Glutamatergic neuron (in vitro differentiated cells): ENCODE data around the gene LRRC58. TPM values are rescaled to one million over a fixed set of nuclear protein-coding genes. Genes with fewer than 3 reads are reported as not detected.
"Not testable (repeated sequence)": the region's sequence is repeated elsewhere in the genome, so short reads cannot be mapped to it uniquely, and the experiment has no call there.

ENCODE experiments used
- DNase-seq: peaks from one replicate; pipeline ENCODE4 v3.0.0; 2022
- H3K27ac Mint-ChIP-seq: one replicate; pipeline ENCODE4 v1.8.0; 2020; ENCODE audit warnings: mild to moderate bottlenecking, mixed read lengths, inconsistent platforms; ENCODE audit not compliant: unreplicated experiment
- H3K27me3 Mint-ChIP-seq: one replicate; pipeline ENCODE4 v1.8.0; 2020; ENCODE audit warnings: mild to moderate bottlenecking, moderate library complexity, mixed read lengths, inconsistent platforms; ENCODE audit not compliant: unreplicated experiment
- H3K36me3 Mint-ChIP-seq: one replicate; pipeline ENCODE4 v1.8.0; 2020; ENCODE audit warnings: mild to moderate bottlenecking, mixed read lengths, inconsistent platforms; ENCODE audit not compliant: unreplicated experiment
- H3K4me1 Mint-ChIP-seq: one replicate; pipeline ENCODE4 v1.8.0; 2020; ENCODE audit warnings: mild to moderate bottlenecking, low read depth, mixed read lengths, inconsistent platforms; ENCODE audit not compliant: unreplicated experiment
- H3K4me3 Mint-ChIP-seq: one replicate; pipeline ENCODE4 v1.8.0; 2020; ENCODE audit warnings: mild to moderate bottlenecking, mixed read lengths, inconsistent platforms; ENCODE audit not compliant: unreplicated experiment
- H3K9me3 Mint-ChIP-seq: one replicate; pipeline ENCODE4 v1.8.0; 2020; ENCODE audit warnings: mild to moderate bottlenecking, moderate library complexity, mixed read lengths, inconsistent platforms; ENCODE audit not compliant: unreplicated experiment
- total RNA-seq: library from RNA; stranded (reverse); fragmentation: NEBNext Ultra II Directional; extraction: Animal tissue kit (Norgen Biotek cat#: 25700); gene quantifications from one replicate; pipeline ENCODE4 v1.2.1, GENCODE V29; 2021; ENCODE audit not compliant: unreplicated experiment
- TF ChIP-seq, protein P1 (sequence below): fragments of 200-600 bp; sonication (generic); IDR thresholded peaks from one replicate; pipeline ENCODE4 v1.5.0; 2021; ENCODE audit not compliant: partially characterized antibody, unreplicated experiment

The LRRC58 gene
- total RNA-seq, 1 donor from 2014 or later, result 5.8 TPM

DNA sequence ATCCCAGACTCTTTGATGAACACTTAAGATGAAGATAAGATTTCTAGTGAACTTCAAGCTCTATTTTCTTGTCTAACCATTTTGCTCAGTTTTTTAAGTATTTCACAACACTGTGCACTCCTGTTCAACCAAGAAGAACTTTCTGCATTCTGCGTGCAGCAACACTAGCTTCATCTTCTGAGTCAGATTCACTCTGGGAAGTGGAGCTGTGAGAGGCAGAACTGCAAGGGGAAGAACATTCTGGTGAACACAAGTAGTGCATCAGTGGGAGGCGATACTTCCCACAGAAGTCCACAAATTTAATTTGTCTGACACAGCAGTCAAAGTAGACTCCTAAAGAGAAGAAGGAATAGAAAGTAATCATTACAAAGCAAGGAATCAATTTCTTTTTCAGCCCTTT is 18.1 kb downstream of the LRRC58 start:
- no peak for DNase-seq
- Mint-ChIP-seq H3K27ac (no peak overlapping the region), H3K4me3 (no peak overlapping the region), H3K27me3 (no peaks in the 10 kb centered on the region), H3K4me1 (no peaks in the 10 kb centered on the region), H3K36me3 (no peaks in the 10 kb centered on the region), H3K9me3 (no peaks in the 10 kb centered on the region)
- TF ChIP-seq, protein P1, sequence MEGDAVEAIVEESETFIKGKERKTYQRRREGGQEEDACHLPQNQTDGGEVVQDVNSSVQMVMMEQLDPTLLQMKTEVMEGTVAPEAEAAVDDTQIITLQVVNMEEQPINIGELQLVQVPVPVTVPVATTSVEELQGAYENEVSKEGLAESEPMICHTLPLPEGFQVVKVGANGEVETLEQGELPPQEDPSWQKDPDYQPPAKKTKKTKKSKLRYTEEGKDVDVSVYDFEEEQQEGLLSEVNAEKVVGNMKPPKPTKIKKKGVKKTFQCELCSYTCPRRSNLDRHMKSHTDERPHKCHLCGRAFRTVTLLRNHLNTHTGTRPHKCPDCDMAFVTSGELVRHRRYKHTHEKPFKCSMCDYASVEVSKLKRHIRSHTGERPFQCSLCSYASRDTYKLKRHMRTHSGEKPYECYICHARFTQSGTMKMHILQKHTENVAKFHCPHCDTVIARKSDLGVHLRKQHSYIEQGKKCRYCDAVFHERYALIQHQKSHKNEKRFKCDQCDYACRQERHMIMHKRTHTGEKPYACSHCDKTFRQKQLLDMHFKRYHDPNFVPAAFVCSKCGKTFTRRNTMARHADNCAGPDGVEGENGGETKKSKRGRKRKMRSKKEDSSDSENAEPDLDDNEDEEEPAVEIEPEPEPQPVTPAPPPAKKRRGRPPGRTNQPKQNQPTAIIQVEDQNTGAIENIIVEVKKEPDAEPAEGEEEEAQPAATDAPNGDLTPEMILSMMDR, result no peak

DNA sequence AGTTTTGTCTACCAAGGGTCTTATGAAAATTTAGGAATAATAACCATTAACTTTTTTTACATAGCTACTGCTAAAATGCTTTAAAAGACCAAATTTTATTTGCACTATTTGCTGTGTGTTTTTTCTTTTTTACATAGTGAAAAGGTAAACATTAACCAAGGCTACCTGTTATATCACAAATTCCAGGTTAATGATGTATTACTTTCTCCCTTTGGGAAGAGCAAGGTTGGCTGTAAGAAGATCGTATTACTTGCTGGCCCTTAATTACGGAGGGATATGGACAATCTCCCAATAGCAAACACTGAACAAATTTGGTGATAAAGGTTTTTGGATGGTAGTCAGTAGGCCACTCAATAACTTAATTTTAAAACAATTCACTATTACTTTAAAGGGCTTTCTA is 22.4 kb downstream of the LRRC58 start:
- Mint-ChIP-seq H3K27ac (no peak overlapping the region), H3K36me3 (no peaks in the 10 kb centered on the region), H3K27me3 (peaks cover 1% of the 10 kb centered on the region), H3K4me3 (no peak overlapping the region), H3K9me3 (no peaks in the 10 kb centered on the region), H3K4me1 (no peaks in the 10 kb centered on the region)
- no peak for DNase-seq
- TF ChIP-seq, protein P1, result no peak

DNA sequence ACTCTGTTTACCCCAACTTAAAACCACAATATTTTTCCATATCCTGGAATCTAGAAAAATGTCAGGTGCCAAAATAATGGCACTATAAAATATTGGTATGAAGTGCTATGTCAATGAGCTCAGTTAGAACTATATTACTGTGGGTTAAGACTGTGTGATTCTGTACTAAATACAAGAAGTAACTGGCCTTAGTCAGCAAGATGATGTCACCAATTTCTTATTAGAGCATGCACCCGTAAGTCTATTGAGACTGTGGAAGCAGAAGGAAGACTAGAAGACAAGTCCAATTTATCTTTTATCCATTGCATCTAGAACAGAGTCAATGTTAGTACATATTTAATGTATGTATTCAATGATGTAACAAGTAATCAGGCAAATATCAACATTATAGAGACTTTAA is 25.0 kb downstream of the LRRC58 start:
- TF ChIP-seq, protein P1, result no peak
- Mint-ChIP-seq H3K9me3 (no peaks in the 10 kb centered on the region), H3K4me3 (no peak overlapping the region), H3K4me1 (no peaks in the 10 kb centered on the region), H3K27me3 (peaks cover 1% of the 10 kb centered on the region), H3K27ac (no peak overlapping the region), H3K36me3 (peaks cover 4% of the 10 kb centered on the region)
- DNase-seq, result no peak

DNA sequence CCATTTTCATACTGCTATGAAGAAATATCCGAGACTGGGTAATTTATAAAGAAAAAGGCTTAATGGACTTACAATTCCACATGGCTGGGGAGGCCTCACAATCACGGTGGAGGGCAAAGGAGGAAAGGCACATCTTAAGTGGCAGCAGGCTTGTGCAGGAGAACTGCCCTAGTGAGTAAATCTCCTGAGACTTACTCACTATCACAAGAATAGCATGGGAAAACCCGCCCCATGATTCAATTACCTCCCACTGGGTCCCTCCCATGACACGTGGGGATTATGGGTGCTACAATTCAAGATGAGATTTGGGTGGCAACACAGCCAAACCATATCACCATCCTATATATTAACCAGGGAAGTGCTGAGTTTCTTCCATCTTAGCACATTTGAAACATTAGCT is 25.4 kb downstream of the LRRC58 start:
- H3K4me3 Mint-ChIP-seq, DNase-seq, H3K4me1 Mint-ChIP-seq, H3K27ac Mint-ChIP-seq, H3K36me3 Mint-ChIP-seq, H3K9me3 Mint-ChIP-seq, H3K27me3 Mint-ChIP-seq: not testable (repeated sequence)

DNA sequence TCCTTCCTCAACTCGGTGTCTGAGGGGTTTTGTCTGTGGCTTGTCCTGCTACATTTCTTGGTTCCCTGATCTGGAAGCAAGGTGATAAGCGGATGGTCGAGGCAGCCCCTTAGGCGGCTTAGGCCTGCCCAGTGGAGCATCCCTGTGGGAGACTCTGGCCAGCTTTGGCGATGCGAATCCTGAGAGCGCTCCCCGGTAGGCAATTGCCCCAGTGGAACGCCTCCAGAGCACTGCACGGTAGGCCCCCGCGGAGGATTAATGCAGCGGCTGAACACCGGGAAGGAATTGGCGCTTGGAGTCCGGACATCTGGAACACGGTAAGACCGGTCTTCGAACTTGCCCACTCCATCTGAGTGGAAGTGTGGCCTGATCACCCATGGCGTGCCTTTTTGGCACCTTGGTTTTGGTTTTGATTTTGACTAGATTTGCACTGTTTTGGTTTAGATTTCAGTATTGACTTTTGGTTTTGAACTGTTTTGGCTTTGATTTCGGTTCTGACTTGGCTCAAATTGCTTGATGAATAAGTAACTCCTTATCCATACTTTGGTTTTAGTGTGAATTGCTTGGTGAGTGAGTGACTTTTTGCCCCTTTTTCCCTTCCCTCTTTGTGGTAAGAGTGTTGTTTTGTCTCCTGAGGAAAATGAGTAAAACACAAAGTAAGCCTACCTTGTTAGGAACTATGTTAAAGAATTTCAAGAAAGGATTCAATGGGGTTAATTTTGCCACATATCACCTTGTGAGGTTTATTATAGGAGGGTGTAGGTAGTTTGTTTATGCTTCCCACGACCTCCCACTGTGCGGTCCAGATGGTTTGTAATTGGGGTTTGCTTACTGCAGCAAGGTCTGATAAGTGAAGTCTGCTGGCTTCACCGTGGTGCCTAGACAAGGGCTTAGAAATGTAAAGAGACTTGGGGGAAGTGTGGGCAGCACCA is 37.0 kb downstream of the LRRC58 start:
- H3K9me3 Mint-ChIP-seq, result peaks cover 2% of the 10 kb centered on the region
- H3K27ac Mint-ChIP-seq, result no peak overlapping the region
- peaks cover 24% of the 10 kb centered on the region for H3K36me3 Mint-ChIP-seq

More for the DNA sequence above, 37.0 kb downstream of the LRRC58 start:
- Mint-ChIP-seq H3K4me3 (no peak overlapping the region), H3K4me1 (no peaks in the 10 kb centered on the region), H3K27me3 (peaks cover 2% of the 10 kb centered on the region)
- TF ChIP-seq, protein P1, result no peak
- DNase-seq, result no peak
